ENCODE data around the gene AIF1L. TPM values are rescaled to one million over a fixed set of nuclear protein-coding genes. Genes with fewer than 3 reads are reported as not detected.
"Not testable (repeated sequence)": the region's sequence is repeated elsewhere in the genome, so short reads cannot be mapped to it uniquely, and the experiment has no call there.

The AIF1L gene
- total RNA-seq, 1 donor from 2014 or later: 0.60 TPM

GRCh38 chr9:131119600-131119999 is 23.3 kb downstream of the AIF1L start:
- DNase-seq (ENCODE audit: low read depth in 2 of 2): no peak

GRCh38 chr9:131120620-131121228 is 24.4 kb downstream of the AIF1L start:
- no peak for DNase-seq (ENCODE audit: low read depth in 2 of 2)

- no peak for DNase-seq (ENCODE audit: low read depth in 2 of 2)
These were observed 25.0 kb downstream of the AIF1L start for GRCh38 chr9:131121346-131121745.

GRCh38 chr9:131122158-131122557 is 25.8 kb downstream of the AIF1L start:
- DNase-seq (ENCODE audit: low read depth in 2 of 2): no peak

DNA sequence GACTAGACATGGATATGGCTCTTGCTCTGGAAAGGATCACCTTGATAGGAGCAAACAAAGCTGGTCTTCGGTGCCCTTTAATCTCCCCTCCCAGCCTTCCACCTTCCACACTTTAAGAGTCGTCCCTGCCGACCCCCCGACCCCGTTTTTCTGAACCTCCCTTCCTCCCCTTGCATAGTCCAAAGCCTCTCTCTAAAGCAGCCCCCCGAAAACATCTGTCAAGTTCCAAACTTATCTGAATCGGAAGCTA is 28.6 kb downstream of the AIF1L start:
- DNase-seq (ENCODE audit: low read depth in 2 of 2): no peak

DNA sequence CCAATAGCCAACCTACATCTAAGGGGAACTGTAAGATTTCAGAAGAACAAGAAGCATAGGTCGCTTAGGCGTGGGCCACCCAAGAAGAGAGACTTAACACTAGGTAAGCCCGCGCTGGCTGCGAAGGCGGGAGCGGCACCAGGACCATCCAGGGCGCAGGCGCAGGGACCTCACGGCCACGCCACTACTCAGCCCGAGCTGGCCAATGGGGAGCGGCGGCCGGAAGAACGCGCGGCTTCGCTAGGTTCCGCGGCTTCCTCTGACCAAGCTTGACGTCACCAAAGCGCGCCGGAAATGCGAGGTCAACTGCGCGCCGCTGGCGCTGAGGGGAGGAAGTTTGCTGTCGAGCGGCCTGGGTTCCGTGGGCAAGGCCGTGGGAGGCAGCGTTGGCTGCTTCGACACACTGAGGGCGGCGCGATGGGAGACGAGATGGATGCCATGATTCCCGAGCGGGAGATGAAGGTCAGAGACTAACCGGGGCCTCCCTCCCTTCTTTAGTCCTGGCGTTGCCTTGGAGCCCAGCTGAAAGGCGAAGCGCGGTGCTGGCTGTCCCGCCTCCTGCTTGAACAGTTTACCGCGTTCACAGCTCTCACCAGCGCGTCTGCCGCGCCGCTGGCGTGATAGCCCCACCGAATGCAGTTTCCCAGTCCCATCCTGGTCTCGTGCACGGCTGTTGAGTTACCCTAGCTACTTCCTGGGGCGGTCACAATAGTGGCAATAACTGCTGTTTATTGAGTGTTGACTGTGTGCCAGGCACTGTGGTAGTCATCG is 29.1 kb downstream of the AIF1L start, which contains the start of gene NUP214:
Gene NUP214, plus strand, starts transcription at position 299 of the 771 bp plus-strand sequence. Its CDS starts 119 bp downstream, at position 418.
- DNase-seq (ENCODE audit: low read depth in 2 of 2): peak; percentile 99

- DNase-seq (ENCODE audit: low read depth in 2 of 2): peak in 1 of 2 donors; percentile 8
These were observed 29.7 kb downstream of the AIF1L start for GRCh38 chr9:131126059-131126426.

GRCh38 chr9:131129183-131129582 is 32.9 kb downstream of the AIF1L start:
- no peak for DNase-seq (ENCODE audit: low read depth in 2 of 2)

DNA sequence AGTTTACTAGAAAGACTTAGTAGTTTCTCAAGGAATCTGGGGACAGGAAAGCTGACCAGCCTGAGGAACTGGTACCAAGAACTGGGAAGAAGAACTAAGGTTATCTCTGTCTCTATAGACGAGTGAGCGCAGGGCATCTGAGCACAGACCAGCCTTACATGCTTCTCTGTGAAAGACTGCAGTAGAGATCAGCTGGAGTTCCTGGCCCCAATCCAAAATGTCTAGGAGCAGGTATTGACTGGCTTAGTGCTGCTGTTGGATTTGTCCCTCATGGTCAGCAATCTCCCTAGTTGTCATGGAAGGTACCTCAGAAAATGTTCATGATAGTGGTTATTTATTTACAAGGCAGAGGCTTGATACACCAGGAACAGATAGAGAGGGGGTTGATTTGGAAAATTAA is 42.3 kb downstream of the AIF1L start:
- no peak for DNase-seq (ENCODE audit: low read depth in 2 of 2)

DNA sequence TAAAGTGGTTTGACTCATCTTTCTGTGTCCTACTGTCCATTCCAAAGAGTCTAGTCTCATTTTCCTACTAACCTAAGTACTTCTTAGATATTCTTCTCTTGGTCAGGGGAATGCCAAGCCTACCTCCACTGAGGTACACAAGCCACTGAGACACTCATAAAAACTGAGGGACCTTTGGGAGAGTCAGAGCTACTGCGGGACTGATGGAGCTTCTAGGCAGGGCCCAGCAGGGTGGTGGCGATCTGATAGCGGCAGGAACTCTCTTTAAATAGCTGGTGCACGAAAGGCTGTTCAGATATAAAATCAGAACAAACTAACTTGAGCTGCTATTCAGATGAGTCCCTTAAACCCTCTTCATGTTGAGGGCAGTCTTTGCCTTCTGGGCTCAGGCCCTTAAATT is 43.8 kb downstream of the AIF1L start:
- DNase-seq (ENCODE audit: low read depth in 2 of 2): no peak

DNA sequence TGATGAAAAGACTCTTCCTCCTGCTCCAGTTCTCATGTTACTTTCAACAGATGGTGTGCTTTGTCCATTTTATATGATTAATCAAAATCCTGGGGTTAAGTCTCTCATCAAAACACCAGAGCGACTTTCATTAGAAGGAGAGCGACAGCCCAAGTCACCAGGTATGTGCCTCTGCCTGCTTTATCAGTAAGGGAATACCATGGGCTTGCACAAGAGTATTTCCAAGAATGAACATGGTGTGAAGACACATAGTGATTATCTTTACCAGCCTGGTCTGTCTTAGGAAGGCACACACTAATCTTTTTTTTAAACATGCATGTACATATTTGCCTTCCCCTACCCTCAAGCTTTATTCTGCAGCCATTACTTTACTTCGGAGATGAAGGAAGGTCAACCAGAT is 44.2 kb downstream of the AIF1L start:
- no peak for DNase-seq (ENCODE audit: low read depth in 2 of 2)

GRCh38 chr9:131142160-131142559 is 45.8 kb downstream of the AIF1L start:
- DNase-seq (ENCODE audit: low read depth in 2 of 2): no peak

- no peak for DNase-seq (ENCODE audit: low read depth in 2 of 2)
These were observed 47.9 kb downstream of the AIF1L start for GRCh38 chr9:131144201-131144600.

DNA sequence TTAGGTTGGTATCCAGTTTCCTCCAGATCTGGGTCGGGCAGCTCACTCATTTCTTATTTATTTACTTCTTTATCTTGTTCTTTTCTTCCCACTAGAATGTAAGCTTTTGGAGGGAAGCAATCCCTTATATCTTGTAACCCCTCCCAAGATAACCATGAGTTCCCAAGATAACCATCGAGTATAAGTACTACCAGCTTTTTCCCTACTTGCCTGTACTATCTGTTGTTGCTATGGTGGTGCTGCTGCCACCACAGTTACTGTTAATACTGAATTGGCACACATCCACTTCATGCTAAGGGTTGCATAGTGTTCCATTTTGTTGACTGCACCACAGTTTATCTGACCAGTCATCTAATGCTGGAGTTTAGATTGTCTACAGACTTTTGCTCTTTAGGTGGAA is 48.9 kb downstream of the AIF1L start:
- no peak for DNase-seq (ENCODE audit: low read depth in 2 of 2)

DNA sequence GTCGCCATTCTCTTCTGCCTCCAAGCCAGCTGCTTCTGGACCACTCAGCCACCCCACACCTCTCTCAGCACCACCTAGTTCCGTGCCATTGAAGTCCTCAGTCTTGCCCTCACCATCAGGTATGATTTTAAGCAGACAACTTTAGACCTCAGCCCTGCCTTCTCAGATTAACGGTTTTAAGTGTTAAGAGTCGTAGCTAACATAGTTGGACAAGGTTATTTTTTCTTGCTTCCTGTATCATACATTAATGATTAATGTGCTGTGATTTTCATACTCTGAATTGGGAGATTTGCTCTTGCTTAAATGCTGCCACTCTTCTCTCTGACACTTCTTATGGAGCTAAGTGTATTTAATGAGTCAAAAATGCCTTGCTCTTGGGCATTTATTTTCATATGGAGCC is 49.9 kb downstream of the AIF1L start:
- no peak for DNase-seq (ENCODE audit: low read depth in 2 of 2)

- no peak for DNase-seq (ENCODE audit: low read depth in 2 of 2)
These were observed 51.9 kb downstream of the AIF1L start for GRCh38 chr9:131148276-131148675.

- DNase-seq (ENCODE audit: low read depth in 2 of 2): no peak
These were observed 52.8 kb downstream of the AIF1L start for GRCh38 chr9:131148966-131149687.

DNA sequence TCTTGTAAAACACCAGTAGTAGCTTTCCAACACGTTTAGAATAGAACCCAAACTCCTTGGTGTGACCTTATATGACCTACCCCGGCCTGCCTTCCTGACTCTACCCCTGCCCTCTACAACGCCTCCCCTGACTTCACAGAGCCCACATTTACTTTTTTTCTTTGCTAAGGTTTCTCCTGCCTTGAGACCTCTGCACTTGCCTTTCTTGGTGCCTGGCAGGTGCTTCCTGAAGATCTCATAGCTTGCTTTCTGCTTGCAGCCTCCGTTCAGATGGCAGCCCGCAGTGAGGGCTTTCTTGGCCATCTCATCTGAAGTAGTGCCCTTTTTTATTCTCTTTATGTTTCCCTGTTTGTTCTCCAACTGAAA is 53.3 kb downstream of the AIF1L start:
- DNase-seq (ENCODE audit: low read depth in 2 of 2): peak in 1 of 2 donors; percentile 12

DNA sequence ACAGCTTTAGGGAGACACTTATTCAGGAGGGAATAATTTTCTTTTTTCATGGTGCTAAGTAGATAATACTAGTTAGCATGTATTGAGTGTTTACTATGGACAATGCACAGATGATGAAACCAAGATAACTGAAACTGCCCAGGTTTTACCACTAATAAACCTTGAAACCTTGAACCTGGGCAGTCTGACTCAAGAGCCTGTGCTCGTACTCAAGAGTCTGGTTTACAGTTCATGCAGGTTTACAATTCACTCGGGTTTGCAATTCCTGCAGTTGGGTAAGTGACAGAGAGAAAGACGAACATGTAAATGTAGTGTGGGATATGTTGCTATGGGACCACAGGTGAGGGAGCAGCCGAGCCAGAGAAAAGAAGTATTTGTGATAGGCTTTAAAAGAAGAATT is 57.3 kb downstream of the AIF1L start:
- no peak for DNase-seq (ENCODE audit: low read depth in 2 of 2)

DNA sequence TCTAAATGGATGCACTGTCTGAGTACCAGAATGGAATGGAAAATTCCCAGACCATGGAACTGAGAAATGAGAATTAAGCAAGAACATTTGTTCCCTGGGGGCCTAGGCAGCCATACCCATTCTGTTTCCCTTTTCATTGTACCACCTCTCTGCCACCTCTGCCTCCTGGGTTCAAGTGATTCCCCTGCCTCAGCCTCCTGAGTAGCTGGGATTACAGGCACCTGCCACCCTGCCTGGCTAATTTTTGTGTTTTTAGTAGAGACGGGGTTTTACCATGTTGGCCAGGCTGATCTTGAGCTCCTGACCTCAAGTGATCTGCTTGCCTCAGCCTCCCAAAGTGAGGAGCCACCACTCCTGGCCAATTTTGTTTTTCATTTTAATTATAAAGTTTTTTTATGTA is 62.3 kb downstream of the AIF1L start:
- DNase-seq (ENCODE audit: low read depth in 2 of 2): not testable (repeated sequence)

GRCh38 chr9:131160416-131161112 is 64.2 kb downstream of the AIF1L start:
- DNase-seq (ENCODE audit: low read depth in 2 of 2): no peak

GRCh38 chr9:131161585-131161984 is 65.3 kb downstream of the AIF1L start:
- DNase-seq (ENCODE audit: low read depth in 2 of 2): no peak
